Neural progenitor cell (in vitro differentiated cells): ENCODE data around the gene LHFPL2. TPM values are rescaled to one million over a fixed set of nuclear protein-coding genes. Genes with fewer than 3 reads are reported as not detected.
"Not testable (repeated sequence)": the region's sequence is repeated elsewhere in the genome, so short reads cannot be mapped to it uniquely, and the experiment has no call there.

Source experiments
- DNase-seq: peaks from one replicate; pipeline ENCODE4 v3.0.0-alpha.2; 2016; ENCODE audit warnings: low spot score
- H2AFZ ChIP-seq: fragments of 200-600 bp; sonication (generic); replicated peaks from 2 replicates; pipeline ENCODE4 v1.6.1; 2016; ENCODE audit warnings: antibody characterized with exemption
- H3F3A ChIP-seq: fragments of 200-600 bp; sonication (generic); 2 replicates; pipeline ENCODE4 v1.6.1; 2016; ENCODE audit warnings: antibody characterized with exemption, low read depth
- H3K27ac ChIP-seq: fragments of 200-600 bp; sonication (generic); 2 replicates; pipeline ENCODE4 v1.5.1; 2016; ENCODE audit warnings: mild to moderate bottlenecking
- H3K27me3 ChIP-seq: fragments of 200-600 bp; sonication (generic); 2 replicates; pipeline ENCODE4 v1.6.1; 2016; ENCODE audit warnings: mild to moderate bottlenecking, moderate library complexity
- H3K36me3 ChIP-seq: fragments of 200-600 bp; sonication (generic); 2 replicates; pipeline ENCODE4 v1.5.1; 2016
- H3K4me1 ChIP-seq: fragments of 200-600 bp; sonication (generic); 2 replicates; pipeline ENCODE4 v1.6.1; 2016; ENCODE audit warnings: mixed run types
- H3K4me2 ChIP-seq: fragments of 200-600 bp; sonication (generic); 2 replicates; pipeline ENCODE4 v1.6.1; 2016
- H3K4me3 ChIP-seq: fragments of 200-600 bp; sonication (generic); 2 replicates; pipeline ENCODE4 v1.5.1; 2016
- H3K79me2 ChIP-seq: fragments of 200-600 bp; sonication (generic); 2 replicates; pipeline ENCODE4 v1.6.1; 2016; ENCODE audit warnings: low read depth
- H3K9ac ChIP-seq: fragments of 200-600 bp; sonication (generic); 2 replicates; pipeline ENCODE4 v1.6.1; 2016
- H3K9me3 ChIP-seq: fragments of 200-600 bp; sonication (generic); 2 replicates; pipeline ENCODE4 v1.5.1; 2016; ENCODE audit warnings: low read depth
- H4K20me1 ChIP-seq: fragments of 200-600 bp; sonication (generic); 2 replicates; pipeline ENCODE4 v1.6.1; 2016; ENCODE audit warnings: low read depth
- H3K27ac Mint-ChIP-seq: 3 replicates; pipeline ENCODE4 v1.8.0; 2021; ENCODE audit warnings: mixed read lengths
- H3K27me3 Mint-ChIP-seq: 2 replicates; pipeline ENCODE4 v1.8.0; 2022; ENCODE audit warnings: low read depth, mild to moderate bottlenecking, inconsistent platforms, moderate library complexity, mixed read lengths; ENCODE audit not compliant: insufficient read depth
- H3K36me3 Mint-ChIP-seq: 3 replicates; pipeline ENCODE4 v1.8.0; 2021; ENCODE audit warnings: mixed read lengths
- H3K4me1 Mint-ChIP-seq: 3 replicates; pipeline ENCODE4 v1.8.0; 2021; ENCODE audit warnings: mixed read lengths
- H3K4me3 Mint-ChIP-seq: 3 replicates; pipeline ENCODE4 v1.8.0; 2021; ENCODE audit warnings: mild to moderate bottlenecking, moderate library complexity, mixed read lengths
- H3K9me3 Mint-ChIP-seq: 3 replicates; pipeline ENCODE4 v1.8.0; 2020; ENCODE audit warnings: mixed read lengths
- CTCF ChIP-seq: fragments of 200-600 bp; sonication (generic); IDR thresholded peaks from 2 replicates; pipeline ENCODE4 v1.5.1; 2017; ENCODE audit warnings: antibody characterized with exemption, mild to moderate bottlenecking
- EZH2 ChIP-seq: fragments of 200-600 bp; sonication (generic); IDR thresholded peaks from 2 replicates; pipeline ENCODE4 v1.6.1; 2017; ENCODE audit warnings: antibody characterized with exemption, mild to moderate bottlenecking, moderate library complexity
- EZH2phosphoT487 ChIP-seq: fragments of 200-600 bp; sonication (generic); IDR thresholded peaks from 2 replicates; pipeline ENCODE4 v1.6.1; 2017; ENCODE audit warnings: antibody characterized with exemption
- total RNA-seq: library from RNA; depleted of rRNA; stranded (reverse); fragments of >200 nt; gene quantifications from 2 replicates; pipeline ENCODE4 v1.2.3, GENCODE V29; 2015; ENCODE audit warnings: low replicate concordance

Gene LHFPL2
- total RNA-seq, 1 donor from 2014 or later = 21.1 TPM

GRCh38 chr5:78691084-78691960 lies 42.8 kb upstream of the LHFPL2 start:
- Histone ChIP-seq H3K4me2 (peak overlapping the region; percentile 41), H3K4me3 (no peak overlapping the region), H3F3A (peaks cover 18% of the 10 kb centered on the region), H2AFZ (no peak overlapping the region), H3K36me3 (no peaks in the 10 kb centered on the region), H3K4me1 (peaks cover 16% of the 10 kb centered on the region), H3K9ac (no peak overlapping the region), H3K27me3 (no peaks in the 10 kb centered on the region), H3K9me3 (no peaks in the 10 kb centered on the region), H4K20me1 (no peaks in the 10 kb centered on the region), H3K27ac (no peak overlapping the region), H3K79me2 (no peaks in the 10 kb centered on the region)
- no peak overlapping the region for H3K27ac Mint-ChIP-seq
- peaks cover 2% of the 10 kb centered on the region for H3K36me3 Mint-ChIP-seq
- peaks cover 4% of the 10 kb centered on the region for H3K27me3 Mint-ChIP-seq
- DNase-seq = no peak
- peaks cover 18% of the 10 kb centered on the region for H3K9me3 Mint-ChIP-seq
- peaks cover 15% of the 10 kb centered on the region for H3K4me1 Mint-ChIP-seq
- no peak for TF ChIP-seq CTCF
- no peak for TF ChIP-seq EZH2phosphoT487
- no peak for TF ChIP-seq EZH2
- H3K4me3 Mint-ChIP-seq = no peak overlapping the region

- Histone ChIP-seq H3K4me1 (peaks cover 16% of the 10 kb centered on the region), H3K9me3 (no peaks in the 10 kb centered on the region), H3K36me3 (no peaks in the 10 kb centered on the region), H4K20me1 (no peaks in the 10 kb centered on the region), H3K4me3 (no peak overlapping the region), H2AFZ (peak overlapping the region; percentile 44), H3K9ac (no peak overlapping the region), H3K4me2 (peak overlapping the region; percentile 41), H3K27ac (no peak overlapping the region), H3F3A (peaks cover 18% of the 10 kb centered on the region), H3K27me3 (no peaks in the 10 kb centered on the region), H3K79me2 (no peaks in the 10 kb centered on the region)
- TF ChIP-seq EZH2 (no peak), EZH2phosphoT487 (no peak), CTCF (no peak)
- no peak overlapping the region for H3K4me3 Mint-ChIP-seq
- no peak overlapping the region for H3K27ac Mint-ChIP-seq
- H3K27me3 Mint-ChIP-seq = peaks cover 4% of the 10 kb centered on the region
- H3K9me3 Mint-ChIP-seq = peaks cover 14% of the 10 kb centered on the region
- peak; percentile 32 for DNase-seq
- peaks cover 15% of the 10 kb centered on the region for H3K4me1 Mint-ChIP-seq
- H3K36me3 Mint-ChIP-seq = peaks cover 2% of the 10 kb centered on the region
Observed at GRCh38 chr5:78690253-78690972, 41.8 kb upstream of the LHFPL2 start.

- H3K27me3 ChIP-seq = no peaks in the 10 kb centered on the region
- H2AFZ ChIP-seq = peak overlapping the region; percentile 44
- Mint-ChIP-seq H3K9me3 (peaks cover 11% of the 10 kb centered on the region), H3K4me1 (peaks cover 15% of the 10 kb centered on the region), H3K27me3 (peaks cover 4% of the 10 kb centered on the region), H3K36me3 (no peaks in the 10 kb centered on the region), H3K27ac (no peak overlapping the region), H3K4me3 (no peak overlapping the region)
- H3K4me3 ChIP-seq = no peak overlapping the region
- no peaks in the 10 kb centered on the region for H4K20me1 ChIP-seq
- no peak for DNase-seq
- H3K79me2 ChIP-seq = no peaks in the 10 kb centered on the region
- peaks cover 18% of the 10 kb centered on the region for H3F3A ChIP-seq
- peak overlapping the region; percentile 41 for H3K4me2 ChIP-seq
- H3K27ac ChIP-seq = no peak overlapping the region
- no peaks in the 10 kb centered on the region for H3K36me3 ChIP-seq
- peaks cover 16% of the 10 kb centered on the region for H3K4me1 ChIP-seq
- H3K9ac ChIP-seq = no peak overlapping the region
- H3K9me3 ChIP-seq = no peaks in the 10 kb centered on the region
- TF ChIP-seq EZH2 (no peak), EZH2phosphoT487 (no peak), CTCF (no peak)
Observed at GRCh38 chr5:78689540-78690252, 41.1 kb upstream of the LHFPL2 start.

- not testable (repeated sequence) for H3K27ac Mint-ChIP-seq
Observed at GRCh38 chr5:78687514-78687913, 38.9 kb upstream of the LHFPL2 start.

GRCh38 chr5:78683905-78684304 lies 35.3 kb upstream of the LHFPL2 start:
- not testable (repeated sequence) for H3K27ac ChIP-seq, H3K36me3 Mint-ChIP-seq, DNase-seq, H3K4me3 Mint-ChIP-seq, H4K20me1 ChIP-seq, H3K27ac Mint-ChIP-seq, H3K9me3 ChIP-seq, H3K4me3 ChIP-seq, H3K9ac ChIP-seq, H3K4me1 Mint-ChIP-seq, H3K36me3 ChIP-seq, H3K79me2 ChIP-seq, H3F3A ChIP-seq, H3K27me3 Mint-ChIP-seq, H3K4me2 ChIP-seq, H3K4me1 ChIP-seq, H2AFZ ChIP-seq, H3K27me3 ChIP-seq
- peaks cover 14% of the 10 kb centered on the region for H3K9me3 Mint-ChIP-seq

More at GRCh38 chr5:78687514-78687913, 38.9 kb upstream of the LHFPL2 start:
- not testable (repeated sequence) for DNase-seq, H3K4me3 ChIP-seq, H3K36me3 ChIP-seq, H4K20me1 ChIP-seq, H3K4me2 ChIP-seq, H3K4me3 Mint-ChIP-seq, H3K9ac ChIP-seq, H3K79me2 ChIP-seq, H3K27ac ChIP-seq, H3K9me3 ChIP-seq, H3K27me3 ChIP-seq, H2AFZ ChIP-seq, H3K36me3 Mint-ChIP-seq, H3K27me3 Mint-ChIP-seq
- peaks cover 16% of the 10 kb centered on the region for H3K4me1 ChIP-seq
- H3F3A ChIP-seq = peaks cover 18% of the 10 kb centered on the region
- Mint-ChIP-seq H3K9me3 (peaks cover 14% of the 10 kb centered on the region), H3K4me1 (peaks cover 15% of the 10 kb centered on the region)
